SK-N-SH (cell line): Measurements from ENCODE around the gene APPL2. TPM values are rescaled to one million over a fixed set of nuclear protein-coding genes. Genes with fewer than 3 reads are reported as not detected.

Source experiments
- CTCF ChIA-PET: fragments of 300-600, 350-600 bp; formaldehyde crosslinking; extraction: SDS; loops from one replicate; lab custom pipeline; 2021; lab: Yijun Ruan, JAX
- POLR2A ChIA-PET: fragments of 350-600 bp; sonication (Branson Sonifier 250); formaldehyde crosslinking; extraction: SDS; loops from one replicate; lab custom pipeline; 2020; ENCODE audit warnings: antibody characterized with exemption, inconsistent platforms; lab: Yijun Ruan, JAX
- DNase-seq: peaks from one replicate; pipeline ENCODE4 v3.0.0; 2012
- H2AFZ ChIP-seq: fragments of 200-600 bp; sonication (generic); 2 replicates; pipeline ENCODE4 v1.8.1; 2016; ENCODE audit warnings: antibody characterized with exemption, mild to moderate bottlenecking, low read depth
- H3F3A ChIP-seq: fragments of 200-600 bp; sonication (generic); replicated peaks from 2 replicates; pipeline ENCODE3; 2016; ENCODE audit warnings: antibody characterized with exemption, mild to moderate bottlenecking; ENCODE audit not compliant: insufficient read depth
- H3K27ac ChIP-seq, 2 experiments: fragments of 200-500 bp in 1 of 2; fragments of 200-600 bp in 1 of 2; sonication (Bioruptor generic) in 1 of 2; sonication (generic), shearing (Covaris generic) in 1 of 2; 2 replicates each; pipeline versions ENCODE4 v1.5.1 to v1.6.1; 2014 to 2016; ENCODE audit warnings: low read depth in 2 of 2, inconsistent platforms in 1 of 2, low read length in 1 of 2, mild to moderate bottlenecking in 1 of 2, mixed read lengths in 1 of 2
- H3K27me3 ChIP-seq: fragments of 200-600 bp; sonication (generic), shearing (Covaris generic); 2 replicates; pipeline ENCODE4 v1.6.1; 2016; ENCODE audit warnings: mixed run types; ENCODE audit not compliant: insufficient read depth
- H3K36me3 ChIP-seq, 2 experiments: fragments of 200-500 bp in 1 of 2; fragments of 200-600 bp in 1 of 2; sonication (Bioruptor generic) in 1 of 2; sonication (generic) in 1 of 2; replicated peaks in 1 of 2; 2 replicates each; pipeline versions ENCODE3 to v1.5.1; 2014 to 2016; ENCODE audit warnings: low read length in 1 of 2, mild to moderate bottlenecking in 1 of 2; ENCODE audit not compliant: insufficient read depth in 2 of 2, control insufficient read depth in 1 of 2
- H3K4me1 ChIP-seq, 2 experiments: fragments of 200-500 bp in 1 of 2; fragments of 200-600 bp in 1 of 2; sonication (Bioruptor generic) in 1 of 2; sonication (generic), shearing (Covaris generic) in 1 of 2; 2 replicates each; pipeline versions ENCODE4 v1.5.1 to v1.6.1; 2014 to 2016; ENCODE audit warnings: low read depth in 1 of 2, low read length in 1 of 2, mixed run types in 1 of 2; ENCODE audit not compliant: insufficient read depth in 2 of 2, control insufficient read depth in 1 of 2
- H3K4me2 ChIP-seq: fragments of 200-600 bp; sonication (generic), shearing (Covaris generic); 2 replicates; pipeline ENCODE4 v1.6.1; 2017; ENCODE audit warnings: mixed run types
- H3K4me3 ChIP-seq, 2 experiments: fragments of 200-500 bp in 1 of 2; fragments of 200-600 bp in 1 of 2; sonication (Bioruptor generic) in 1 of 2; sonication (generic), shearing (Covaris generic) in 1 of 2; 2 replicates each; pipeline versions ENCODE4 v1.5.1 to v1.8.1; 2014 to 2016; ENCODE audit warnings: low read depth in 2 of 2, inconsistent platforms in 1 of 2, low read length in 1 of 2, mild to moderate bottlenecking in 1 of 2, mixed read lengths in 1 of 2, moderate library complexity in 1 of 2
- H3K79me2 ChIP-seq: fragments of 200-600 bp; sonication (generic); 2 replicates; pipeline ENCODE4 v1.8.1; 2017; ENCODE audit warnings: mild to moderate bottlenecking; ENCODE audit not compliant: insufficient read depth
- H3K9ac ChIP-seq: fragments of 200-600 bp; sonication (generic); 2 replicates; pipeline ENCODE4 v1.6.1; 2017; ENCODE audit warnings: mixed run types
- H3K9me2 ChIP-seq: fragments of 200-600 bp; sonication (generic); 2 replicates; pipeline ENCODE4 v1.6.1; 2017; ENCODE audit warnings: mixed run types
- H3K9me3 ChIP-seq: fragments of 200-600 bp; sonication (generic); 2 replicates; pipeline ENCODE4 v1.6.1; 2017; ENCODE audit warnings: mixed run types, mild to moderate bottlenecking, moderate library complexity
- H4K20me1 ChIP-seq: fragments of 200-600 bp; sonication (generic); 2 replicates; pipeline ENCODE4 v1.6.1; 2017; ENCODE audit warnings: mild to moderate bottlenecking, mixed run types; ENCODE audit not compliant: insufficient read depth
- CTCF ChIP-seq: fragments of 200-600 bp; sonication (generic); IDR thresholded peaks from 2 replicates; pipeline ENCODE4 v1.6.1; 2017; ENCODE audit warnings: antibody characterized with exemption, mild to moderate bottlenecking, moderate library complexity
- EP300 ChIP-seq, 2 experiments: IDR thresholded peaks; 2 replicates each; pipeline versions ENCODE4 v1.4.0 to v1.6.1; 2012; ENCODE audit warnings: borderline replicate concordance in 1 of 2, low read depth in 1 of 2, low read length in 1 of 2
- FOSL2 ChIP-seq: IDR thresholded peaks from 2 replicates; pipeline ENCODE4 v1.4.0; 2012; ENCODE audit warnings: low read depth, mild to moderate bottlenecking, moderate library complexity, borderline replicate concordance
- FOXJ3 ChIP-seq: sonication (generic); formaldehyde crosslinking; IDR thresholded peaks from 2 replicates; pipeline ENCODE4 v1.5.1; 2020; ENCODE audit warnings: mild to moderate bottlenecking, missing genetic modification reagents
- FOXM1 ChIP-seq: IDR thresholded peaks from 2 replicates; pipeline ENCODE4 v1.4.0; 2012; ENCODE audit warnings: low read depth, mild to moderate bottlenecking
- GABPA ChIP-seq: IDR thresholded peaks from 2 replicates; pipeline ENCODE4 v1.4.0; 2012; ENCODE audit warnings: low read depth, mild to moderate bottlenecking
- JUND ChIP-seq: IDR thresholded peaks from 2 replicates; pipeline ENCODE4 v1.4.0; 2012
- MAX ChIP-seq: IDR thresholded peaks from 2 replicates; pipeline ENCODE4 v1.4.0; 2012; ENCODE audit warnings: low read depth
- PBX3 ChIP-seq: IDR thresholded peaks from 2 replicates; pipeline ENCODE4; 2012
- POLR2AphosphoS5 ChIP-seq: IDR thresholded peaks from 2 replicates; pipeline ENCODE4 v1.6.1; 2012; ENCODE audit warnings: low read depth, low read length
- RCOR1 ChIP-seq: fragments of 150-350 bp; IDR thresholded peaks from 2 replicates; pipeline ENCODE4 v1.6.1; 2017; ENCODE audit warnings: antibody characterized with exemption, low read length
- RFX5 ChIP-seq: IDR thresholded peaks from 2 replicates; pipeline ENCODE4 v1.6.1; 2012; ENCODE audit warnings: mild to moderate bottlenecking, improper control_type of control experiment, low read length
- RXRA ChIP-seq: IDR thresholded peaks from 2 replicates; pipeline ENCODE4 v1.4.0; 2012; ENCODE audit warnings: low read depth, mild to moderate bottlenecking, borderline replicate concordance
- SIN3A ChIP-seq: IDR thresholded peaks from 2 replicates; pipeline ENCODE4 v1.6.1; 2012; ENCODE audit warnings: low read depth, mild to moderate bottlenecking, low read length, moderate library complexity, borderline replicate concordance
- TCF12 ChIP-seq: IDR thresholded peaks from 2 replicates; pipeline ENCODE4 v1.4.0; 2012
- USF2 ChIP-seq: fragments of 150-350 bp; IDR thresholded peaks from 2 replicates; pipeline ENCODE4 v1.6.1; 2017; ENCODE audit warnings: antibody characterized with exemption, low read length, low read depth, borderline replicate concordance
- WGBS: methylation state at CpG from one replicate; pipeline ENCODE4 v1.1.6; 2017; ENCODE audit warnings: low lambda C conversion rate; 5-methylcytosine and 5-hydroxymethylcytosine counted together
- polyA plus RNA-seq, 3 experiments: library from polyadenylated mRNA; depleted of rRNA; stranded (reverse); fragments of >200 nt; gene quantifications; 2 replicates each; pipeline ENCODE4 v1.2.3, GENCODE V29; 2012

APPL2 gene
- polyA plus RNA-seq, 1 of the 3 experiments (the other 2 are of a cell fraction) = 59.2 TPM

- CTCF ChIA-PET = interaction anchor here (2.7 kb wide), 1 partner anchor 7 kb away, joined by 8 read pairs; the partner anchor contains the start of gene APPL2
- POLR2A ChIA-PET = interaction anchor here (4.8 kb wide), 1 partner anchor 7 kb away, joined by 28 read pairs; the partner anchor contains the start of gene APPL2
These were observed 7.5 kb downstream of the APPL2 start for GRCh38 chr12:105228494-105228893.

More at GRCh38 chr12:105228494-105228893, 7.5 kb downstream of the APPL2 start:
- Histone ChIP-seq H2AFZ (no peak overlapping the region), H3K9me3 (no peaks in the 10 kb centered on the region), H3K9me2 (no peaks in the 10 kb centered on the region), H3K27ac (peak overlapping the region in 1 of 2 experiments; percentile 88; a peak in 2 of 4 replicates), H3K9ac (peak overlapping the region; percentile 24; the same call in 1 of the 2 replicates), H3K79me2 (peaks cover 94% of the 10 kb centered on the region), H3K4me1 (peaks cover 20 to 57% of the 10 kb centered on the region in 2 experiments), H3F3A (peaks cover 51% of the 10 kb centered on the region), H4K20me1 (peaks cover 7% of the 10 kb centered on the region; the same call in 1 of the 2 replicates), H3K4me3 (no peak overlapping the region; a peak in 1 of 4 replicates), H3K4me2 (peak overlapping the region; percentile 83), H3K27me3 (no peaks in the 10 kb centered on the region), H3K36me3 (peaks cover 60 to 63% of the 10 kb centered on the region in 2 experiments)
- no peak for DNase-seq
- TF ChIP-seq FOXJ3 (CRISPR knock-in tag) (no peak), RCOR1 (no peak), TCF12 (peak; percentile 26; the same call in 1 of the 2 replicates), FOSL2 (peak; percentile 12; the same call in 1 of the 2 replicates), CTCF (no peak), POLR2AphosphoS5 (no peak), JUND (0 out of 2 replicates have a peak, but pooled peaks have one; percentile 4), RXRA (no peak), PBX3 (peak; percentile 41), MAX (0 out of 2 replicates have a peak, but pooled peaks have one; percentile 17), SIN3A (no peak), USF2 (no peak), RFX5 (no peak), FOXM1 (no peak), EP300 (IDR thresholded peaks at IDR 0.05; ENCODE audit: borderline replicate concordance in 1 of 2, low read depth in 1 of 2, low read length in 1 of 2) (0 out of 4 replicates have a peak, but pooled peaks of 1 of the 2 experiments have one; percentile 9), GABPA (0 out of 2 replicates have a peak, but pooled peaks have one; percentile 4)
- WGBS = 21% methylated on average over 1 of the region's 1 CpG
